PFSK-1 (cell line): ENCODE data around the gene KRT4.

Experiments used
- POLR2AphosphoS5 ChIP-seq: IDR thresholded peaks from 2 replicates; pipeline ENCODE4 v1.6.1; 2012; ENCODE audit warnings: low read depth, mild to moderate bottlenecking, control low read depth, low read length, moderate library complexity
- SIN3A ChIP-seq: IDR thresholded peaks from 2 replicates; pipeline ENCODE4 v1.6.1; 2012; ENCODE audit warnings: mild to moderate bottlenecking, low read length, moderate library complexity, borderline replicate concordance; ENCODE audit not compliant: insufficient read depth
- TF ChIP-seq, protein P1 (sequence below), 2 experiments: IDR thresholded peaks; 2 replicates each; pipeline versions ENCODE4 v1.6.1 to v1.8.0; 2011 to 2012; ENCODE audit warnings: low read depth in 2 of 2, low read length in 2 of 2, control low read depth in 1 of 2, inconsistent platforms in 1 of 2, mild to moderate bottlenecking in 1 of 2, moderate library complexity in 1 of 2; ENCODE audit not compliant: insufficient read depth in 1 of 2

DNA sequence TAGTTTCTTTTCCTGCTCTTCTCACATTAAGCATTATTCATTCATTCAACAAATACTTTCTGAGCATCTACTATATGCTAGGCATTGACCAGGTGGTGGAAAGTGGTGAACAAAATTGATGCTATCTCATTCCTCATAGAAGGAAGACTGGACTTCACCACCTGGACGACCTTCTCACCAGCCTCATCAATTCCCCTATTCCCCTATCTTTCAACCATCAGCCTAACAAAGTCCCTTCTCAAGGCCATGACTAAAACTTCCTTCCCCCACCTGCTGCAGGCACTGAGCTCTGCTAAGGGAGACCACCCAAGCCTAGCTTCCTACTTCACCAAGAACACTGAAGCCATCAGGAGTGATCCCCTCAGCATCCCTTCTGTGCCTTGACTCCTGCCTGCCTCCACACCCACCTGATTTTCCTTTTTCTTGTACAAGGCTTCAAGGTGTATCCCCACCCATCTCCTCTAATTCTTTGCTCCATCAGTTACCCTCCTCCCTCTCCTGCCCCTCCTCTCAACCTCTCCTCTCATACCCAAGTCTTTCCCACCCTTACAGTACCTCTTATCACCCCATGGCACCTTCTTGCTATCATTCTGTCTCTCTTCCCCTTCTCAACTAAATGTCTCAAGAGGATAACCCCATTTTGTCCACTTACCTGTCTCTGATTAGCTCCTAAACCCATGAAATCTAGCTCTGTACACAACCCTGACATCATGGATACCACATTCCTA lies 56.3 kb downstream of the KRT4 start:
- TF ChIP-seq, protein P1, sequence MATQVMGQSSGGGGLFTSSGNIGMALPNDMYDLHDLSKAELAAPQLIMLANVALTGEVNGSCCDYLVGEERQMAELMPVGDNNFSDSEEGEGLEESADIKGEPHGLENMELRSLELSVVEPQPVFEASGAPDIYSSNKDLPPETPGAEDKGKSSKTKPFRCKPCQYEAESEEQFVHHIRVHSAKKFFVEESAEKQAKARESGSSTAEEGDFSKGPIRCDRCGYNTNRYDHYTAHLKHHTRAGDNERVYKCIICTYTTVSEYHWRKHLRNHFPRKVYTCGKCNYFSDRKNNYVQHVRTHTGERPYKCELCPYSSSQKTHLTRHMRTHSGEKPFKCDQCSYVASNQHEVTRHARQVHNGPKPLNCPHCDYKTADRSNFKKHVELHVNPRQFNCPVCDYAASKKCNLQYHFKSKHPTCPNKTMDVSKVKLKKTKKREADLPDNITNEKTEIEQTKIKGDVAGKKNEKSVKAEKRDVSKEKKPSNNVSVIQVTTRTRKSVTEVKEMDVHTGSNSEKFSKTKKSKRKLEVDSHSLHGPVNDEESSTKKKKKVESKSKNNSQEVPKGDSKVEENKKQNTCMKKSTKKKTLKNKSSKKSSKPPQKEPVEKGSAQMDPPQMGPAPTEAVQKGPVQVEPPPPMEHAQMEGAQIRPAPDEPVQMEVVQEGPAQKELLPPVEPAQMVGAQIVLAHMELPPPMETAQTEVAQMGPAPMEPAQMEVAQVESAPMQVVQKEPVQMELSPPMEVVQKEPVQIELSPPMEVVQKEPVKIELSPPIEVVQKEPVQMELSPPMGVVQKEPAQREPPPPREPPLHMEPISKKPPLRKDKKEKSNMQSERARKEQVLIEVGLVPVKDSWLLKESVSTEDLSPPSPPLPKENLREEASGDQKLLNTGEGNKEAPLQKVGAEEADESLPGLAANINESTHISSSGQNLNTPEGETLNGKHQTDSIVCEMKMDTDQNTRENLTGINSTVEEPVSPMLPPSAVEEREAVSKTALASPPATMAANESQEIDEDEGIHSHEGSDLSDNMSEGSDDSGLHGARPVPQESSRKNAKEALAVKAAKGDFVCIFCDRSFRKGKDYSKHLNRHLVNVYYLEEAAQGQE (IDR thresholded peaks at IDR 0.05; ENCODE audit: insufficient read depth in 1 of 2, low read depth in 2 of 2, low read length in 2 of 2), result no peak
- no peak for TF ChIP-seq POLR2AphosphoS5
- TF ChIP-seq SIN3A, result no peak
